Measurements from ENCODE around the gene GYPC.
"Not testable (repeated sequence)": the region's sequence is repeated elsewhere in the genome, so short reads cannot be mapped to it uniquely, and the experiment has no call there.

Gene GYPC

GRCh38 chr2:126672980-126673605 lies 17.1 kb downstream of the GYPC start:
- no peak for DNase-seq

- DNase-seq, result no peak
These were observed 18.3 kb downstream of the GYPC start for GRCh38 chr2:126674075-126674744.

- DNase-seq, result no peak
These were observed 19.7 kb downstream of the GYPC start for GRCh38 chr2:126675637-126676036.

- DNase-seq, result no peak
These were observed 20.5 kb downstream of the GYPC start for GRCh38 chr2:126676221-126677175.

- no peak for DNase-seq
These were observed 21.2 kb downstream of the GYPC start for GRCh38 chr2:126677176-126677538.

GRCh38 chr2:126678269-126679065 lies 22.5 kb downstream of the GYPC start:
- no peak for DNase-seq

GRCh38 chr2:126679094-126679713 lies 23.2 kb downstream of the GYPC start:
- no peak for DNase-seq

GRCh38 chr2:126681505-126681904 lies 25.5 kb downstream of the GYPC start:
- no peak for DNase-seq

GRCh38 chr2:126685629-126686028 lies 29.7 kb downstream of the GYPC start:
- DNase-seq, result no peak

GRCh38 chr2:126686286-126686685 lies 30.3 kb downstream of the GYPC start:
- no peak for DNase-seq

- DNase-seq, result no peak
These were observed 31.0 kb downstream of the GYPC start for GRCh38 chr2:126686841-126687485.

- no peak for DNase-seq
These were observed 31.5 kb downstream of the GYPC start for GRCh38 chr2:126687503-126687902.

- not testable (repeated sequence) for DNase-seq
These were observed 32.6 kb downstream of the GYPC start for GRCh38 chr2:126688594-126688993.

GRCh38 chr2:126692241-126692640 lies 36.3 kb downstream of the GYPC start:
- DNase-seq, result not testable (repeated sequence)

GRCh38 chr2:126692934-126693592 lies 37.1 kb downstream of the GYPC start:
- not testable (repeated sequence) for DNase-seq

- DNase-seq, result no peak
These were observed 40.9 kb downstream of the GYPC start for GRCh38 chr2:126696644-126697520.

- DNase-seq, result no peak
These were observed 42.4 kb downstream of the GYPC start for GRCh38 chr2:126698376-126698775.

- DNase-seq, result no peak
These were observed 43.1 kb downstream of the GYPC start for GRCh38 chr2:126699018-126699417.

GRCh38 chr2:126699716-126700581 lies 44.0 kb downstream of the GYPC start:
- no peak for DNase-seq
